ENCODE results near the gene IPO13. TPM values are rescaled to one million over a fixed set of nuclear protein-coding genes. Genes with fewer than 3 reads are reported as not detected.
A peak's percentile ranks its signal among the peaks of the same experiment; 100 is the strongest.

Gene IPO13
- total RNA-seq, 1 donor from 2014 or later, result 26.6 TPM

DNA sequence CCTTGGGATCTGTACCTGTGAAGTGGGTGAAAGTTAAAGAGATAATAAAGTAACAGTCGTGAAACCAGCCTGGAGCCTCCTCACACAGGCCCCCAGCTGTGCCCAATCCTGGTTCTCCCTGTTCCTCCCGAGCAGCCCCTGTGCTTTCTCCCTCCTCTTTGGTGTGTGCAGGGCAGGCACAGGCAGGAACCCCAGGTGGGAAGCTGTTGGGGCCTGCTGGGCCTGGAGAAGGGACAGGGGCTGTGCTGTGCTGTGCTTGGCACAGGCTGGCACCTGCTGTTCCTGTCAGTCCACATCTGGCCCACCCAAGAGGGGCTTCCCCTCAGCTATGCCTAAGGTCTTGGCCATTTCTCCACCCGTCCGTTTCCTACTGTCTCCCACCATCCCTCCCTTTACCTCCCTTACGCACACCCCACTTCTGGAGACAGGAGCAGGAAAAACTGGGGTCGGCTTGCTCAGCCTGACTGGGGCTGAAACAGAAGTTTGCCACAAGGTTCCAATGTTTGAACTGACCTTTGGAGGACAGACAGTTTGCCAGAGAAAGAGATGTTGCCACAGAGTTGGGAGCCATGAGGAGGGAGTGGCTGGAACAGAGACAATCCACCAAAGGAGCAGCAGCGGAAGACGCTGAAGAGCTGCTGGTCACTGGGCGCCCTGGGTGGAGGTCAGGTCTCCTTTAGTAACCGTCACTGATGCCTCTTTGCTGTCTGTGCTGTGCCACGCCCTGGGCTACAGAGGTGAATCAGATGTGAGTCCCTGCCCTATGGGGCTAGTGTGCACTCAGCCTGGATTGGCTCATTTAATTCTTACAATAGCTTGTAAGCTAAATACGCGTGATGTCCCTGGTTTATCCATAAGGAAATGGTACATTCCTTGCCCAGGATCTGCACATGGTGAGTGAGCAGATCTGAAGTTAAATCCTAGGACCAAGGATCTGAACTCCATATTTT, 31.9 kb upstream of the IPO13 start:
- H3K4me3 Mint-ChIP-seq, result no peak overlapping the region
- no peaks in the 10 kb centered on the region for H3K27me3 Mint-ChIP-seq
- H3K4me1 Mint-ChIP-seq, result peaks cover 7% of the 10 kb centered on the region
- intact Hi-C loops (cut with micrococcal nuclease), result no loop called here
- no peak overlapping the region for H3K27ac Mint-ChIP-seq
- no peak for DNase-seq
- H3K9me3 Mint-ChIP-seq, result no peaks in the 10 kb centered on the region
- no peaks in the 10 kb centered on the region for H3K36me3 Mint-ChIP-seq (ENCODE audit: low read depth)

DNA sequence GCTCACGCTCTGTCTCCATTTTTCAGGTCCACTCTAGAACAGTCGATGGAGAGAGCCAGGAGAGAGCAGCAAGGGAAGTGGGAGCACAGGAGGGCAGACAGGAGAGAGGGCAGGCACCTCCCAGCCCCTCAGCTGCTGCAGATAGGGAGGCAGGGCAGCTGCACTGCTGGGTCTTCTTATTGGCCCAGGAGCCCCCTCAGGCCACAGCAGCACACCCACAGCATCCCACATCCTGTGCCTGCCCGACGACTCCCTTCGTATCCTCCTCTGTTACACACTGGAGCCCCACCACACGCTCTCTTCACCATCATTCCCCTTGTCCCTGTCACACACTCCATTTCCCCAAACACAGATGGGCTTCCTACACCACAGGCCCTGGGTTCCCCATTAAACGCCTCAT, 26.8 kb upstream of the IPO13 start:
- no peaks in the 10 kb centered on the region for H3K9me3 Mint-ChIP-seq
- intact Hi-C loops (cut with micrococcal nuclease), result no loop called here
- H3K4me1 Mint-ChIP-seq, result peaks cover 11% of the 10 kb centered on the region
- H3K4me3 Mint-ChIP-seq, result no peak overlapping the region
- no peaks in the 10 kb centered on the region for H3K27me3 Mint-ChIP-seq
- H3K27ac Mint-ChIP-seq, result no peak overlapping the region
- DNase-seq, result no peak
- H3K36me3 Mint-ChIP-seq (ENCODE audit: low read depth), result peaks cover 2% of the 10 kb centered on the region

DNA sequence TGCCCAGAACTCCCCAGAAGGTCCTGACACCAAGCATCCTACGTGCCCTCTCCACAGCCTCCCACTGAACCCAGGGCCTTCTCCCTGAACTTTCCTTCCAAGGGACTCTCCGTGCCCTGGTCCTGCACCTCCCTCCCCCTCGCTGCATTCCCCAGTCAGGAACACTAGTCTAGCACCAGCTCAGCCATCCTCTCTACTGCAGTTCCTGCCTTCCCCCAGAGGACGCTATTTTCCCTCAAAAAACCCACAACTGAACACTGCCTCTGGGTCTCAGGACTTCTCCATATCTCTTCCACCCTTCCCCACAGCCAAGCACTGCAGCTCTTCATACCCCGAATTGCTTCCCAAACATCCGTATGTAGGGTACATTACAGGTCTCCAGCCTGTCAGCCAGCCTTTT, 25.7 kb upstream of the IPO13 start:
- intact Hi-C loops (cut with micrococcal nuclease), result no loop called here
- DNase-seq, result no peak
- Mint-ChIP-seq H3K27me3 (no peaks in the 10 kb centered on the region), H3K4me1 (peaks cover 11% of the 10 kb centered on the region), H3K36me3 (ENCODE audit: low read depth) (peaks cover 2% of the 10 kb centered on the region), H3K9me3 (no peaks in the 10 kb centered on the region), H3K27ac (no peak overlapping the region), H3K4me3 (no peak overlapping the region)

DNA sequence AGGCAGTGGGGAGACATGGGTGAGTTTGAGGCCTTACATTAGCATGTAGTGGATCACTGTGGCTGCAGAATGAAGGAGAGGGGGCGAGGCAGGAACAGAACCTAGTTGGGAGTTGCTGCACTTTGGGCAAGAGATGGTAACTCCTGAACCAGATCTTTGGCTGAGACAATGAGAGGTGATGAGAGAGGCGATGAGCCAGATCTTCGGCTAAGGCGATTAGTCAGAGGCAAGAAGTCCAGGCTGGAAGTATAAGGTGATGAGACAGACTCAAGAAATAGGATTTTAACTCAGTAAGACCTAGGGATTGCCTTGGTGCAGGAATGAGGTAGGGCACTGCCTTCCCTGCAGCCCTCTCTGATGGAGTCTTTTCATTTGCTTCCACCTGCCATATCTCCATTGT, 22.2 kb upstream of the IPO13 start:
- intact Hi-C loops (cut with micrococcal nuclease), result no loop called here
- Mint-ChIP-seq H3K27me3 (no peaks in the 10 kb centered on the region), H3K4me3 (no peak overlapping the region), H3K36me3 (ENCODE audit: low read depth) (peaks cover 2% of the 10 kb centered on the region), H3K27ac (no peak overlapping the region), H3K9me3 (no peaks in the 10 kb centered on the region), H3K4me1 (peaks cover 8% of the 10 kb centered on the region)
- no peak for DNase-seq

- peaks cover 4% of the 10 kb centered on the region for H3K4me1 Mint-ChIP-seq
- H3K27me3 Mint-ChIP-seq, result no peaks in the 10 kb centered on the region
- no peaks in the 10 kb centered on the region for H3K9me3 Mint-ChIP-seq
- DNase-seq, result no peak
- intact Hi-C loops (cut with micrococcal nuclease), result no loop called here
- H3K36me3 Mint-ChIP-seq (ENCODE audit: low read depth), result peaks cover 2% of the 10 kb centered on the region
- no peak overlapping the region for H3K4me3 Mint-ChIP-seq
- H3K27ac Mint-ChIP-seq, result no peak overlapping the region
These were observed 20.9 kb upstream of the IPO13 start for GRCh38 chr1:43925846-43926245.

GRCh38 chr1:43930168-43930948, 16.4 kb upstream of the IPO13 start:
- Mint-ChIP-seq H3K36me3 (ENCODE audit: low read depth) (no peaks in the 10 kb centered on the region), H3K4me3 (no peak overlapping the region), H3K27ac (no peak overlapping the region), H3K27me3 (peaks cover 6% of the 10 kb centered on the region), H3K4me1 (peaks cover 9% of the 10 kb centered on the region), H3K9me3 (no peaks in the 10 kb centered on the region)
- DNase-seq, result no peak
- intact Hi-C loops (cut with micrococcal nuclease), result loop anchor here (5.0 kb wide), 2 partner anchors 223 to 403 kb away; partner anchors contain the start of gene ST3GAL3

- Mint-ChIP-seq H3K36me3 (ENCODE audit: low read depth) (no peaks in the 10 kb centered on the region), H3K4me3 (no peak overlapping the region), H3K27ac (no peak overlapping the region), H3K4me1 (peaks cover 9% of the 10 kb centered on the region), H3K27me3 (peaks cover 9% of the 10 kb centered on the region), H3K9me3 (no peaks in the 10 kb centered on the region)
- no peak for DNase-seq
- intact Hi-C loops (cut with micrococcal nuclease), result loop anchor here (5.0 kb wide), 2 partner anchors 224 to 404 kb away; partner anchors contain the start of gene ST3GAL3
These were observed 15.8 kb upstream of the IPO13 start for GRCh38 chr1:43930949-43931275.

GRCh38 chr1:43931711-43932660, 14.8 kb upstream of the IPO13 start:
- intact Hi-C loops (cut with micrococcal nuclease), result loop anchor here (5.0 kb wide), 2 partner anchors 225 to 405 kb away; partner anchors contain the start of gene ST3GAL3

GRCh38 chr1:43932786-43933385, 13.9 kb upstream of the IPO13 start:
- DNase-seq, result no peak
- Mint-ChIP-seq H3K36me3 (ENCODE audit: low read depth) (no peaks in the 10 kb centered on the region), H3K4me1 (peaks cover 11% of the 10 kb centered on the region), H3K27me3 (peaks cover 9% of the 10 kb centered on the region), H3K4me3 (peak overlapping the region; percentile 5), H3K27ac (peak overlapping the region; percentile 34), H3K9me3 (no peaks in the 10 kb centered on the region)
- intact Hi-C loops (cut with micrococcal nuclease), result loop anchor here (5.0 kb wide), 2 partner anchors 226 to 406 kb away; partner anchors contain the start of gene ST3GAL3

More at GRCh38 chr1:43931711-43932660, 14.8 kb upstream of the IPO13 start:
- peaks cover 9% of the 10 kb centered on the region for H3K27me3 Mint-ChIP-seq
- DNase-seq, result no peak
- H3K4me3 Mint-ChIP-seq, result no peak overlapping the region
- no peak overlapping the region for H3K27ac Mint-ChIP-seq
- no peaks in the 10 kb centered on the region for H3K36me3 Mint-ChIP-seq (ENCODE audit: low read depth)
- no peaks in the 10 kb centered on the region for H3K9me3 Mint-ChIP-seq
- peaks cover 11% of the 10 kb centered on the region for H3K4me1 Mint-ChIP-seq

- Mint-ChIP-seq H3K9me3 (no peaks in the 10 kb centered on the region), H3K27ac (peak within 1 kb of the TSS; percentile 34), H3K27me3 (peaks cover 9% of the 10 kb centered on the region), H3K4me3 (peak within 1 kb of the TSS; percentile 23), H3K36me3 (ENCODE audit: low read depth) (peaks cover 2% of the 10 kb centered on the region), H3K4me1 (peaks cover 11% of the 10 kb centered on the region)
- intact Hi-C loops (cut with micrococcal nuclease), result loop anchor here (5.0 kb wide), 2 partner anchors 226 to 406 kb away; partner anchors contain the start of gene ST3GAL3
- DNase-seq, result no peak
These were observed 13.2 kb upstream of the IPO13 start, which contains the start of gene ARTN for GRCh38 chr1:43933386-43934100. TSS of gene ARTN (plus strand) at chr1:43933801. CDS start at chr1:43935657, 1,856 bp downstream.

DNA sequence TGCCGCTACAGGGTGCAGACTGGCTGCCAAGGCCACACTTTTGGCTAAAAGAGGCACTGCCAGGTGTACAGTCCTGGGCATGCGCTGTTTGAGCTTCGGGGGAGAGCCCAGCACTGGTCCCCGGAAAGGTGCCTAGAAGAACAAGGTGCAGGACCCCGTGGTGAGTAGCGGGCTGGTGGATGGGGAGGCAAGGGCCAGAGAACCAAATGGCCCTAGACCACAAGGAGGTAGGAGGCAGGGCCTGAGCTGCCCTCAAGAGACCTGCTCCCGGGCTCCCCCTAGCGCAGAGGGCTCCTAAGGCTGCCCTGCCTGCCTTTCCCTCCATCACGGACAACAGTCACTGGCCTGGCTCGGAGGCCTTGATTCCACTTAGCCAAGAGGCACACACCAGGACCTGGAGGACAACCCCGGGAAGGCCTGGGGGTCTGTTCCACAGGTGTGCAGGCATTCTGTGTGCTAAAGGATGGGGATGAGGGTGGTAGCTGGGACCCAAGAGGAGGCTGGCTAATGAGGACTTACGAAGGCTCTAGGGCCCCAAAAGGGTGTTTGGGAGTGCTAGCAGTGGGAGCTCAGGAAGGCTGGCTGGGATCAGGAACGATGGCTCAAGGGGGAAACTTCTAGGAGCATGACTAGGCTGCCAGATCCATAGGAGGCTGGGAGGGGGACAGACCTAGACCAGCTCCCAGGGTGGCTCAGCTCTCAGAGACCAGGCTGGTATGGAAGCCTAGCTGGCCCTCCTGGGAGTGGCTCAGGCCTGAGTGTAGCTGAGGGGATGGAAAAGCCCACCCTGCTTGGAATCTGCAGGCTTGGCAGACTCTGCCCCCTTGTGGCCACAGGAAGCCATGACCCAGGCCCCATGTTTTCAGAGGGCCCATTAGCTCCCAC, 12.4 kb upstream of the IPO13 start:
- intact Hi-C loops (cut with micrococcal nuclease), result loop anchor here (5.0 kb wide), 2 partner anchors 227 to 407 kb away; partner anchors contain the start of gene ST3GAL3
- H3K9me3 Mint-ChIP-seq, result no peaks in the 10 kb centered on the region
- no peak overlapping the region for H3K27ac Mint-ChIP-seq
- peaks cover 9% of the 10 kb centered on the region for H3K27me3 Mint-ChIP-seq
- peaks cover 2% of the 10 kb centered on the region for H3K36me3 Mint-ChIP-seq (ENCODE audit: low read depth)
- peak overlapping the region; percentile 23 for H3K4me3 Mint-ChIP-seq
- peak; percentile 87 for DNase-seq
- H3K4me1 Mint-ChIP-seq, result peaks cover 11% of the 10 kb centered on the region

Measured in activated CD4-positive, alpha-beta T cell treated with anti-CD3 and anti-CD28 coated beads, Interleukin-2, amount 10 ng/mL, durations not matched to agents 24 days and 14 days (primary cell).